Measurements from ENCODE around the gene ZSWIM1. TPM values are rescaled to one million over a fixed set of nuclear protein-coding genes. Genes with fewer than 3 reads are reported as not detected.
"Not testable (repeated sequence)": the region's sequence is repeated elsewhere in the genome, so short reads cannot be mapped to it uniquely, and the experiment has no call there.

Gene ZSWIM1
- total and polyA plus RNA-seq, 7 experiments from 2014 or later: 3.2 to 16.0 (median 9.8) TPM

DNA sequence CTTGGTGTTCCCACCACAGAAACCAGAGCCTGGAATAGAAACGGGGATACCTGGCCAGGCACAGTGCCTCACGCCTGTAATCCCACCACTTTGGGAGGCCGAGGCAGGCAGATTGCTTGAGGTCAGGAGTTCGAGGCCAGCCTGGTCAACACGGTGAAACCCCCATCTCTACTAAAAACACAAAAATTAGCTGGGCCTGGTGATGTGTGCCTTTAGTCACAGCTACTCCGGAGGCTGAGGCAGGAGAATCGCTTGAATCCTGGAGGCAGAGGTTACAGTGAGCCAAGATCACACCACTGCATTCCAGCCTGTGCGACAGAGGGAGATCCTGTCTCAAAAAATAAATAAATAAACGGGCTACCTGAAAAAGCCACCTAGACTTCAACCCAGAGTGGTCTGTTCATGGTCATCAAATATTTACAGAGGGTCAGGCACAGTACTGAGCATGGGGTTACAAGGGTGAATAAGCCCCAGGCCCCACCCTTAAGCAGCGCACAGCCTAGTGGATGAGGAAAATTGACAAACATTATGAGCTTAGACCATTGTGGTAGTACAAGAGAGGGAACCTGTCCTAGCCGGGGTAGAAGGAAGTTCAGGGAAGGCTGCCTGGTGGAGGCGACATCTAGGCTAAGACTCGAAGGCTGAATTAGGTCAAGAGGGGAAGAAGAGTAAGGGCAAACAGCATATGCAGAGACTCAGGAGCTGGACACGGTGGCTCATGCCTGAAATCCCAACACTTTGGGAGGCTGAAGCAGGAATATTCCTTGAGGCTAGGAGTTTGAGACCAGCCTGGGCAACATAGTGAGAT, 46.2 kb downstream of the ZSWIM1 start:
- Histone ChIP-seq H3K36me3 (ENCODE audit: control insufficient read depth in 2 of 3, insufficient read depth in 3 of 3, low read length in 3 of 3) (no peaks in the 10 kb centered on the region), H3K4me3 (ENCODE audit: low read length) (no peak overlapping the region), H3K27me3 (ENCODE audit: control insufficient read depth in 2 of 2, insufficient read depth in 2 of 2, low read length in 2 of 2) (no peaks in the 10 kb centered on the region), H3K9me3 (ENCODE audit: control insufficient read depth in 2 of 3, low read length in 3 of 3) (no peaks in the 10 kb centered on the region), H3K4me1 (ENCODE audit: control insufficient read depth in 2 of 2, insufficient read depth in 2 of 2, low read length in 2 of 2) (no peaks in the 10 kb centered on the region), H3K27ac (ENCODE audit: low read depth, low read length) (no peak overlapping the region)
- ChIA-PET CTCF (interaction anchor here (0.9 to 1.1 kb wide), 3 partner anchors 38 kb away, joined by 3 to 6 read pairs (median 3); no protein-coding TSS in a partner anchor), POLR2A (interaction anchor here (0.6 to 1.5 kb wide), 4 partner anchors 10 to 44 kb away, joined by 3 to 5 read pairs (median 3); partner anchors contain the start of gene CTSA)
- Mint-ChIP-seq H3K27me3 (peaks cover 0 to 3% (median 0%) of the 10 kb centered on the region in 5 donors), H3K4me1 (peaks cover 0 to 14% (median 6%) of the 10 kb centered on the region in 7 donors), H3K9me3 (no peaks in the 10 kb centered on the region), H3K4me3 (no peak overlapping the region), H3K27ac (peak overlapping the region in 3 of 9 donors; percentile 3 to 51 (median 50)), H3K36me3 (no peaks in the 10 kb centered on the region)
- intact Hi-C loops (cut with micrococcal nuclease): no loop called here
- ATAC-seq: no peak
- DNase-seq: no peak

DNA sequence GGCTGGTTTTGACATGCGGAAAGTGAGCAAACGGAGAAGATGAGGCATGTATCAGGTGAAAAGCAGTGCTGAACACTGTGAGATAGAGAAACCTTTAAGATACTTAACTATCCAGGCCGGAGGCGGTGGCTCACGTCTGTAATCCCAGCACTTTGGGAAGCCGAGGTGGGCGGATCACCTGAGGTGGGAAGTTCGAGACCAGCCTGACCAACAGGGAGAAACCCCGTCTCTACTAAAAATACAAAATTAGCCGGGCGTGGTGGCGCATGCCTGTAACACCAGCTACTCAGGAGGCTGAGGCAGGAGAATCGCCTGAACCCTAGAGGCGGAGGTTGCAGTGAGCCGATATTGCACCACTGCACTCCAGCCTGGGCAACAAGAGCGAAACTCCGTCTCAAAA, 50.7 kb downstream of the ZSWIM1 start:
- Histone ChIP-seq H3K4me1 (ENCODE audit: control insufficient read depth in 2 of 2, insufficient read depth in 2 of 2, low read length in 2 of 2) (peaks cover 10 to 11% of the 10 kb centered on the region in 2 donors), H3K36me3 (ENCODE audit: control insufficient read depth in 2 of 3, insufficient read depth in 3 of 3, low read length in 3 of 3) (peaks cover 0 to 11% (median 0%) of the 10 kb centered on the region in 3 experiments)
- H3K27ac ChIP-seq (ENCODE audit: low read depth, low read length); DNase-seq; POLR2A ChIA-PET; H3K9me3 ChIP-seq (ENCODE audit: control insufficient read depth in 2 of 3, low read length in 3 of 3); H3K36me3 Mint-ChIP-seq; H3K9me3 Mint-ChIP-seq; ATAC-seq; H3K4me3 ChIP-seq (ENCODE audit: low read length); H3K27me3 Mint-ChIP-seq; H3K27me3 ChIP-seq (ENCODE audit: control insufficient read depth in 2 of 2, insufficient read depth in 2 of 2, low read length in 2 of 2): not testable (repeated sequence)
- CTCF ChIA-PET: interaction anchor here (0.6 kb wide), 1 partner anchor 41 kb away, joined by 3 read pairs; no protein-coding TSS in a partner anchor
- intact Hi-C loops (cut with micrococcal nuclease): loop anchor here in 1 of 2 donors (2.0 to 10.0 kb wide), 2 partner anchors 31 to 137 kb away; partner anchors contain the start of genes DNTTIP1 and WFDC3
- Mint-ChIP-seq H3K4me1 (peaks cover 0 to 23% (median 15%) of the 10 kb centered on the region in 7 donors), H3K27ac (peak overlapping the region in 1 of 9 donors; percentile 28), H3K4me3 (peak overlapping the region in 2 of 10 donors; percentile 19 to 20)

DNA sequence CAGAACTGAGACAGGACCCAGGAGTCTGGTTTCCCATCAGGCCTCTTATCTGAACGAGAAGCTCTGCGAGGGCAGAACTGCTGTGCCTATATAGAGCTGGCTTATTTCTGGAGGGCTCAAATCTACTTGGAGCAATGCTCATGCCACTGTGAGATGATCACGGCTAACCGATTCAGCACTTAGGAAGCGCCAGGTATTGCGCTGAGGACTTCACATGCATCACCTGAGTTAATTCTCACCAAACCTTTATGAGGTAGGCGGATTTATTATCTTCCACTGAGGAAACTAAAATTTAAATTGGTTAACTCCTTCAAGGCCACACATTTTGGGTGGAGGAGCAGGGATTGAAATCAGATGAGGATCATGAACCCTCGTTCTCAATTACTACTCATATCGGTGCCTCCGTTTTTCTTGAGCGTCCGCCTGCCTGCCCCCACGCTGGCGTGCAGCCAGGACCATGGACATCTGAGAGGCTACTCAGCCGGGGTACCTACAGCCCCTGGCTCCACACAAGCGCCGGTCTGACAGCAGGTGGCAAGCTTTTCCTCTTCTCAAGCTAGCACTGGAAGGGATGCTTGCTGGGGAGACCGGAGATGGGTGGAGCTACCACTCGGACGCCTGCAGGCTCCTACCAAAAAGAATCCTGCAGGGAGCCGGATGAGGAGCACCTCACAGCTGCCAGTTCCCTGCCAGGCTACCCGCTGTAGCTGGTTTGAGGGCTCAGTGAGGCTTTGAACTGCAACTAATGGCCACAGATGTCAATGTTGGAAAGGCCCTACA, 52.4 kb downstream of the ZSWIM1 start:
- Histone ChIP-seq H3K9me3 (ENCODE audit: control insufficient read depth in 2 of 3, low read length in 3 of 3) (no peaks in the 10 kb centered on the region), H3K27me3 (ENCODE audit: control insufficient read depth in 2 of 2, insufficient read depth in 2 of 2, low read length in 2 of 2) (no peaks in the 10 kb centered on the region), H3K4me3 (ENCODE audit: low read length) (peak overlapping the region; percentile 96), H3K4me1 (ENCODE audit: control insufficient read depth in 2 of 2, insufficient read depth in 2 of 2, low read length in 2 of 2) (peaks cover 10 to 21% of the 10 kb centered on the region in 2 donors), H3K27ac (ENCODE audit: low read depth, low read length) (peak overlapping the region; percentile 96), H3K36me3 (ENCODE audit: control insufficient read depth in 2 of 3, insufficient read depth in 3 of 3, low read length in 3 of 3) (peaks cover 0 to 26% (median 8%) of the 10 kb centered on the region in 3 experiments)
- H3K27me3 Mint-ChIP-seq: no peaks in the 10 kb centered on the region
- CTCF ChIA-PET: interaction anchor here (0.6 to 7.9 kb wide), 8 partner anchors 10 to 79 kb away, joined by 3 to 54 read pairs (median 4); partner anchors contain the start of genes CTSA, NEURL2 and ZNF335
- H3K27ac Mint-ChIP-seq: peak overlapping the region; percentile 94 to 99 (median 96)
- peak overlapping the region; percentile 85 to 99 (median 97) for H3K4me3 Mint-ChIP-seq
- intact Hi-C loops (cut with micrococcal nuclease): loop anchor here (1.0 to 10.0 kb wide), 9 partner anchors 22 to 973 kb away; partner anchors contain the start of genes DNTTIP1 (in 1 of the 2), NCOA5 (in 1 of the 2), TOMM34 (in 1 of the 2) and UBE2C (in 1 of the 2)
- DNase-seq (peak; percentile 33 to 65 (median 59)), ATAC-seq (no peak)
- no peaks in the 10 kb centered on the region for H3K9me3 Mint-ChIP-seq
- POLR2A ChIA-PET: interaction anchor here (0.5 to 6.8 kb wide), 19 partner anchors 10 to 497 kb away, joined by 3 to 174 read pairs (median 14); partner anchors contain the start of genes ACOT8, CTSA, NEURL2 and PLTP
- peaks cover 7 to 32% (median 30%) of the 10 kb centered on the region in 7 donors for H3K4me1 Mint-ChIP-seq
- H3K36me3 Mint-ChIP-seq: peaks cover 3 to 16% (median 11%) of the 10 kb centered on the region in 5 donors

DNA sequence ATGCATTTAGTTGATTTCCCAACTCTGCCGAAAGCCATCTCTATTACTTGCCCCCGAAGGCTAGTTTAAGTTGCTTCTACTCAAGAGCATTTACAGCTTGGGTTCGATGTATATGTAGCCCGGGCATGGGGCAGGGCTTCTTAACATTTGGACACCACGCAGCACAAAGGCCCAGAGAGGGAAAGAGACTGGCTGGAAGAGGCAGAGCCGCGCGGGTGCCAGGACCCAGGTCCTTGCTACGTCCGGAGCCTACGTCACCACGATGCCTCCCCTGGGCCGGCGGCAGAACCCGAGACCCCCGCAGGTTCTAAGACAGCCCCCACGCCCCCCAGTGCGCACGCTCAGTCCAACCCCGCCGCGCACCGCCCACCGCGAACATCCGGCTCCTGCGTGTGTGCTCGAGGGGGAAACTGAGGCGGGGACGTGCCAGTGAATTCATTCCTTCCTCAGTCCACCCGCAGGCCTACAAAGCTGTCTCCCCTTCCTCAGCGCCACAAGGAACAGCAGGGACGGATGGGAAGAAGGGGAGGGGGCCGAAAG, 53.1 kb downstream of the ZSWIM1 start:
- Mint-ChIP-seq H3K27ac (peak overlapping the region; percentile 94 to 99 (median 96)), H3K9me3 (no peaks in the 10 kb centered on the region), H3K27me3 (no peaks in the 10 kb centered on the region), H3K4me3 (peak overlapping the region; percentile 85 to 99 (median 97)), H3K36me3 (peaks cover 5 to 18% (median 12%) of the 10 kb centered on the region in 5 donors), H3K4me1 (peaks cover 8 to 33% (median 30%) of the 10 kb centered on the region in 7 donors)
- Histone ChIP-seq H3K36me3 (ENCODE audit: control insufficient read depth in 2 of 3, insufficient read depth in 3 of 3, low read length in 3 of 3) (peaks cover 0 to 32% (median 14%) of the 10 kb centered on the region in 3 experiments), H3K27ac (ENCODE audit: low read depth, low read length) (peak overlapping the region; percentile 96), H3K27me3 (ENCODE audit: control insufficient read depth in 2 of 2, insufficient read depth in 2 of 2, low read length in 2 of 2) (no peaks in the 10 kb centered on the region), H3K4me3 (ENCODE audit: low read length) (peak overlapping the region; percentile 96), H3K9me3 (ENCODE audit: control insufficient read depth in 2 of 3, low read length in 3 of 3) (no peaks in the 10 kb centered on the region), H3K4me1 (ENCODE audit: control insufficient read depth in 2 of 2, insufficient read depth in 2 of 2, low read length in 2 of 2) (peaks cover 10 to 21% of the 10 kb centered on the region in 2 donors)
- intact Hi-C loops (cut with micrococcal nuclease): loop anchor here (1.0 to 10.0 kb wide), 7 partner anchors 23 to 973 kb away; partner anchors contain the start of genes DNTTIP1 (in 1 of the 2), NCOA5 (in 1 of the 2), TOMM34 (in 1 of the 2) and UBE2C (in 1 of the 2)
- CTCF ChIA-PET: interaction anchor here (0.6 to 7.9 kb wide), 10 partner anchors 11 to 79 kb away, joined by 3 to 54 read pairs (median 4); partner anchors contain the start of genes CTSA, NEURL2, ZNF335 and ZSWIM1
- peak; percentile 1 for ATAC-seq
- POLR2A ChIA-PET: interaction anchor here (0.6 to 6.8 kb wide), 20 partner anchors 10 to 571 kb away, joined by 3 to 174 read pairs (median 12); partner anchors contain the start of genes ACOT8, CTSA, ELMO2 and NEURL2
- DNase-seq: peak in 1 of 9 donors; percentile 60

Other genes with a start within 250 kb of the ZSWIM1 start
- not detected for gene WFDC9, start 249.9 kb upstream of the ZSWIM1 start, total RNA-seq
- gene WFDC9, start 249.9 kb upstream of the ZSWIM1 start, polyA plus RNA-seq: not detected
- gene WFDC11, start 211.0 kb upstream of the ZSWIM1 start, total RNA-seq: not detected
- gene WFDC11, start 211.0 kb upstream of the ZSWIM1 start, polyA plus RNA-seq: not detected
- gene WFDC13, start 179.2 kb upstream of the ZSWIM1 start, total RNA-seq: not detected
- gene WFDC13, start 179.2 kb upstream of the ZSWIM1 start, polyA plus RNA-seq: not detected
- not detected for gene WFDC10B, start 176.2 kb upstream of the ZSWIM1 start, total RNA-seq
- gene WFDC10B, start 176.2 kb upstream of the ZSWIM1 start, polyA plus RNA-seq: not detected
- gene SPINT4, start 158.9 kb upstream of the ZSWIM1 start, total RNA-seq: not detected
- gene SPINT4, start 158.9 kb upstream of the ZSWIM1 start, polyA plus RNA-seq: not detected
- gene WFDC3, start 89.3 kb upstream of the ZSWIM1 start, total RNA-seq: not detected
- gene WFDC3, start 89.3 kb upstream of the ZSWIM1 start, polyA plus RNA-seq: not detected
- gene DNTTIP1, start 89.3 kb upstream of the ZSWIM1 start, total RNA-seq: 10 to 100 TPM; 13.1 to 31.7 (median 18.8) TPM
- 10 to 100 TPM; 39.2 to 40.3 TPM for gene DNTTIP1, start 89.3 kb upstream of the ZSWIM1 start, polyA plus RNA-seq
- 100 to 1,000 TPM in 1 of 5 experiments, under 1 TPM in 3, not detected in 1; 0.50 to 129 (median 0.75) TPM for gene UBE2C, start 68.6 kb upstream of the ZSWIM1 start, total RNA-seq
- gene UBE2C, start 68.6 kb upstream of the ZSWIM1 start, polyA plus RNA-seq: not detected
- gene TNNC2, start 53.9 kb upstream of the ZSWIM1 start, total RNA-seq: 1 to 10 TPM in 1 of 5 experiments, under 1 TPM in 1, not detected in 3; 0.59 to 1.4 TPM
- gene TNNC2, start 53.9 kb upstream of the ZSWIM1 start, polyA plus RNA-seq: not detected
- 1 to 10 TPM in 3 of 5 experiments, under 1 TPM in 2; 0.93 to 4.9 (median 1.5) TPM for gene SNX21, start 47.4 kb upstream of the ZSWIM1 start, total RNA-seq
- gene SNX21, start 47.4 kb upstream of the ZSWIM1 start, polyA plus RNA-seq: 1 to 10 TPM in 1 of 2 donors, under 1 TPM in 1; 0.30 to 1.1 TPM
- 10 to 100 TPM; 20.5 to 35.5 (median 29.2) TPM for gene ACOT8, start 23.8 kb upstream of the ZSWIM1 start, total RNA-seq
- 10 to 100 TPM; 33.8 to 38.7 TPM for gene ACOT8, start 23.8 kb upstream of the ZSWIM1 start, polyA plus RNA-seq
- gene ZSWIM3, start 23.6 kb upstream of the ZSWIM1 start, total RNA-seq: 1 to 10 TPM; 1.3 to 6.8 (median 6.0) TPM
- 1 to 10 TPM; 1.2 to 3.1 TPM for gene ZSWIM3, start 23.6 kb upstream of the ZSWIM1 start, polyA plus RNA-seq
- 1 to 10 TPM; 1.0 to 3.9 (median 1.2) TPM for gene SPATA25, start 6.4 kb downstream of the ZSWIM1 start, total RNA-seq
- gene SPATA25, start 6.4 kb downstream of the ZSWIM1 start, polyA plus RNA-seq: not detected
- gene NEURL2, start 10.0 kb downstream of the ZSWIM1 start, total RNA-seq: 1 to 10 TPM; 1.2 to 5.3 (median 4.0) TPM
- gene NEURL2, start 10.0 kb downstream of the ZSWIM1 start, polyA plus RNA-seq: 1 to 10 TPM in 1 of 2 donors, under 1 TPM in 1; 0.69 to 4.0 TPM
- 100 to 1,000 TPM in 1 of 5 experiments, 10 to 100 TPM in 4; 60.5 to 151 (median 65.1) TPM for gene CTSA, start 10.1 kb downstream of the ZSWIM1 start, total RNA-seq
- 10 to 100 TPM; 59.6 to 74.7 TPM for gene CTSA, start 10.1 kb downstream of the ZSWIM1 start, polyA plus RNA-seq
- gene PLTP, start 30.9 kb downstream of the ZSWIM1 start, total RNA-seq: under 1 TPM in 4 of 5 experiments, not detected in 1; 0.31 to 0.44 (median 0.37) TPM
- gene PLTP, start 30.9 kb downstream of the ZSWIM1 start, polyA plus RNA-seq: not detected
- 10 to 100 TPM; 42.3 to 79.6 (median 67.0) TPM for gene PCIF1, start 53.5 kb downstream of the ZSWIM1 start, total RNA-seq
- gene PCIF1, start 53.5 kb downstream of the ZSWIM1 start, polyA plus RNA-seq: 100 to 1,000 TPM in 1 of 2 donors, 10 to 100 TPM in 1; 68.7 to 130 TPM
- gene ZNF335, start 91.0 kb downstream of the ZSWIM1 start, total RNA-seq: 10 to 100 TPM; 39.9 to 95.2 (median 53.8) TPM
- gene ZNF335, start 91.0 kb downstream of the ZSWIM1 start, polyA plus RNA-seq: 10 to 100 TPM in 1 of 2 donors, 1 to 10 TPM in 1; 7.1 to 14.6 TPM
- gene MMP9, start 127.7 kb downstream of the ZSWIM1 start, total RNA-seq: 10 to 100 TPM in 2 of 5 experiments, 1 to 10 TPM in 1, under 1 TPM in 2; 0.19 to 13.0 (median 1.9) TPM
- gene MMP9, start 127.7 kb downstream of the ZSWIM1 start, polyA plus RNA-seq: not detected
- not detected for gene SLC12A5, start 148.0 kb downstream of the ZSWIM1 start, total RNA-seq
- not detected for gene SLC12A5, start 148.0 kb downstream of the ZSWIM1 start, polyA plus RNA-seq
- gene NCOA5, start 208.7 kb downstream of the ZSWIM1 start, total RNA-seq: 10 to 100 TPM; 15.7 to 43.8 (median 39.4) TPM
- gene NCOA5, start 208.7 kb downstream of the ZSWIM1 start, polyA plus RNA-seq: 10 to 100 TPM; 25.4 to 47.6 TPM
- 1 to 10 TPM; 1.7 to 10.0 (median 4.0) TPM for gene CD40, start 237.1 kb downstream of the ZSWIM1 start, total RNA-seq
- 1 to 10 TPM; 4.0 to 5.2 TPM for gene CD40, start 237.1 kb downstream of the ZSWIM1 start, polyA plus RNA-seq